ENCODE data around the gene KCNMB1. TPM values are rescaled to one million over a fixed set of nuclear protein-coding genes. Genes with fewer than 3 reads are reported as not detected.

Gene KCNMB1
- total and polyA plus RNA-seq, 10 of the 15 experiments (the other 5 are each of a cell fraction or from before 2014, with no cell fraction given) = 1.2 to 3.6 (median 2.6) TPM

GRCh38 chr5:170430256-170430655, 41.1 kb upstream of the KCNMB1 start:
- no TSS peak for BruUV-seq (replicated peaks)
- ATAC-seq (no peak), FAIRE-seq (no peak), DNase-seq (ENCODE audit: low read depth, low spot score) (no peak)
- H3K79me2 ChIP-seq (ENCODE audit: control insufficient read depth, insufficient read depth, low read length) = no peaks in the 10 kb centered on the region
- H3K9me3 ChIP-seq (replicated peaks; ENCODE audit: control insufficient read depth, insufficient read depth, low read length) = no peaks in the 10 kb centered on the region; the same call in 2 of the 3 replicates
- ChIA-PET RAD21 (ENCODE audit: unreplicated experiment) (no interaction called here), POLR2A (no interaction called here), CTCF (interaction anchor here (1.0 kb wide), 1 partner anchor 246 kb away, joined by 3 read pairs; no protein-coding TSS in a partner anchor), SMC1A (ENCODE audit: uncharacterized antibody, unreplicated experiment) (no interaction called here)
- no peak overlapping the region for H3K4me3 ChIP-seq
- no peak overlapping the region for H2AFZ ChIP-seq (ENCODE audit: control insufficient read depth, low read depth, low read length)
- no peaks in the 10 kb centered on the region for H3K36me3 ChIP-seq (ENCODE audit: control insufficient read depth in 2 of 2, insufficient read depth in 2 of 2, low read length in 1 of 2)
- in situ Hi-C loops (cut with MboI) = loop anchor here (5.0 kb wide), 1 partner anchor 197 kb away; no protein-coding TSS in a partner anchor
- 9% methylated on average over 4 of the region's 4 CpGs for WGBS (ENCODE audit: insufficient coverage, insufficient replicate concordance, low lambda C conversion rate, missing lambda C conversion rate)
- H3K4me1 ChIP-seq (ENCODE audit: control insufficient read depth, insufficient read depth, low read length) = no peaks in the 10 kb centered on the region
- no peak overlapping the region for H3K9ac ChIP-seq (ENCODE audit: control insufficient read depth, insufficient read depth, low read length)
- H3K4me2 ChIP-seq (ENCODE audit: control insufficient read depth, insufficient read depth) = no peak overlapping the region
- peaks cover 0 to 2% of the 10 kb centered on the region in 2 experiments; a peak in 3 of 4 replicates for H3K27me3 ChIP-seq (replicated peaks in 1 of 2; ENCODE audit: control insufficient read depth in 2 of 2, insufficient read depth in 2 of 2, low read length in 1 of 2)
- no peaks in the 10 kb centered on the region for H4K20me1 ChIP-seq (ENCODE audit: control insufficient read depth, insufficient read depth)
- no peak overlapping the region for H3K27ac ChIP-seq (ENCODE audit: control insufficient read depth, insufficient read depth)
- intact Hi-C loops (cut with micrococcal nuclease; ENCODE audit: unreplicated experiment) = no loop called here
- TF ChIP-seq FOXM1 (IDR thresholded peaks at IDR 0.05; ENCODE audit: low read depth, low read length) = no peak
- TF ChIP-seq ELK1 (IDR thresholded peaks at IDR 0.05; ENCODE audit: low read depth, low read length) = no peak
- TF ChIP-seq SMARCA5 (IDR thresholded peaks at IDR 0.05) = no peak
- no peak for TF ChIP-seq E4F1 (IDR thresholded peaks at IDR 0.05; ENCODE audit: borderline replicate concordance, partially characterized antibody)
- TF ChIP-seq CUX1 (IDR thresholded peaks at IDR 0.05; ENCODE audit: insufficient replicate concordance, low read depth, low read length) = no peak
- no peak for TF ChIP-seq CHD4 (IDR thresholded peaks at IDR 0.05)
- no peak for TF ChIP-seq IRF4 (IDR thresholded peaks at IDR 0.05; ENCODE audit: low read depth, low read length)
- TF ChIP-seq IRF5 (IDR thresholded peaks at IDR 0.05; ENCODE audit: borderline replicate concordance) = no peak
- TF ChIP-seq MAX (IDR thresholded peaks at IDR 0.05; ENCODE audit: low read depth, low read length) = no peak
